GM18909 (cell line): Measurements from ENCODE around the gene COX11.

Source experiments
- ATAC-seq: cut with Tn5 transposase; IDR thresholded peaks from one replicate; pipeline ENCODE4 v1.9.1; 2021; ENCODE audit warnings: mild to moderate bottlenecking; ENCODE audit not compliant: unreplicated experiment, poor library complexity

Gene COX11

GRCh38 chr17:54969658-54970572, 1.5 kb upstream of the COX11 start:
- no peak for ATAC-seq

GRCh38 chr17:54968988-54969332, 506 bp upstream of the COX11 start:
- ATAC-seq: peak; percentile 38

GRCh38 chr17:54967621-54968261, 713 bp downstream of the COX11 start:
- peak; percentile 33 for ATAC-seq

- ATAC-seq: no peak
These were observed 11.7 kb downstream of the COX11 start for GRCh38 chr17:54956791-54957190.

- no peak for ATAC-seq
These were observed 17.2 kb downstream of the COX11 start for GRCh38 chr17:54951286-54951685.

- no peak for ATAC-seq
These were observed 18.3 kb downstream of the COX11 start for GRCh38 chr17:54950116-54950515.

- no peak for ATAC-seq
These were observed 20.1 kb downstream of the COX11 start for GRCh38 chr17:54948380-54948779.

GRCh38 chr17:54947396-54947795, 21.1 kb downstream of the COX11 start:
- no peak for ATAC-seq

GRCh38 chr17:54945671-54946070, 22.8 kb downstream of the COX11 start:
- ATAC-seq: no peak

- no peak for ATAC-seq
These were observed 23.2 kb downstream of the COX11 start for GRCh38 chr17:54945231-54945630.

GRCh38 chr17:54944796-54945195, 23.7 kb downstream of the COX11 start:
- no peak for ATAC-seq

GRCh38 chr17:54941285-54941684, 27.2 kb downstream of the COX11 start:
- no peak for ATAC-seq

- no peak for ATAC-seq
These were observed 31.0 kb downstream of the COX11 start for GRCh38 chr17:54937426-54937825.

GRCh38 chr17:54937018-54937417, 31.4 kb downstream of the COX11 start:
- no peak for ATAC-seq

- ATAC-seq: no peak
These were observed 33.0 kb downstream of the COX11 start for GRCh38 chr17:54935471-54935870.

- no peak for ATAC-seq
These were observed 34.5 kb downstream of the COX11 start for GRCh38 chr17:54933921-54934320.

GRCh38 chr17:54932711-54933110, 35.7 kb downstream of the COX11 start:
- ATAC-seq: no peak

GRCh38 chr17:54927525-54927924, 40.9 kb downstream of the COX11 start:
- ATAC-seq: no peak

GRCh38 chr17:54924405-54924804, 44.0 kb downstream of the COX11 start:
- no peak for ATAC-seq

- no peak for ATAC-seq
These were observed 47.6 kb downstream of the COX11 start for GRCh38 chr17:54920819-54921218.

- ATAC-seq: no peak
These were observed 49.0 kb downstream of the COX11 start for GRCh38 chr17:54919425-54919824.

GRCh38 chr17:54916721-54917120, 51.7 kb downstream of the COX11 start:
- no peak for ATAC-seq
